ENCODE results near the gene FLOT1. TPM values are rescaled to one million over a fixed set of nuclear protein-coding genes. Genes with fewer than 3 reads are reported as not detected.
A peak's percentile ranks its signal among the peaks of the same experiment; 100 is the strongest.

Gene FLOT1
- total and polyA plus RNA-seq, 9 of the 15 experiments (the other 6 are each of a cell fraction or from before 2014, with no cell fraction given), result 11.7 to 149 (median 118) TPM

- TF ChIP-seq, protein P1, sequence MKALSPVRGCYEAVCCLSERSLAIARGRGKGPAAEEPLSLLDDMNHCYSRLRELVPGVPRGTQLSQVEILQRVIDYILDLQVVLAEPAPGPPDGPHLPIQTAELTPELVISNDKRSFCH (CRISPR knock-in tag; IDR thresholded peaks at IDR 0.05), result no peak
- TF ChIP-seq, protein P1 (tag; IDR thresholded peaks at IDR 0.05), result peak; percentile 58; the same call in 1 of the 2 replicates
- TF ChIP-seq XRCC4 (IDR thresholded peaks at IDR 0.05; ENCODE audit: extremely low read depth, insufficient read depth, insufficient read length) (no peak), FOXP1 (CRISPR knock-in tag; IDR thresholded peaks at IDR 0.05) (no peak), ZNF408 (CRISPR knock-in tag; IDR thresholded peaks at IDR 0.05; ENCODE audit: low read depth) (no peak), TRIM25 (IDR thresholded peaks at IDR 0.05; ENCODE audit: borderline replicate concordance) (peak; percentile 69; the same call in 1 of the 2 replicates), SP2 (IDR thresholded peaks at IDR 0.05; ENCODE audit: extremely low read depth, low read depth, low read length, poor library complexity, severe bottlenecking) (no peak), ZNF282 (CRISPR knock-in tag; IDR thresholded peaks at IDR 0.05) (no peak), MCM3 (IDR thresholded peaks at IDR 0.05) (no peak), NR4A1 (CRISPR knock-in tag; IDR thresholded peaks at IDR 0.05) (no peak), NR4A1 (tag; IDR thresholded peaks at IDR 0.05) (peak; percentile 65; the same call in 1 of the 2 replicates), FOXK2 (conservative IDR thresholded peaks at IDR 0.05 in 1 of 2, IDR thresholded peaks at IDR 0.05 in 1 of 2; ENCODE audit: low read depth in 2 of 2) (no peak), RB1 (IDR thresholded peaks at IDR 0.05; ENCODE audit: low read depth) (no peak), CLOCK (CRISPR knock-in tag; IDR thresholded peaks at IDR 0.05; ENCODE audit: borderline replicate concordance) (no peak), ZNF165 (CRISPR knock-in tag; IDR thresholded peaks at IDR 0.05; ENCODE audit: borderline replicate concordance) (no peak)
- TF ChIP-seq, protein P2, sequence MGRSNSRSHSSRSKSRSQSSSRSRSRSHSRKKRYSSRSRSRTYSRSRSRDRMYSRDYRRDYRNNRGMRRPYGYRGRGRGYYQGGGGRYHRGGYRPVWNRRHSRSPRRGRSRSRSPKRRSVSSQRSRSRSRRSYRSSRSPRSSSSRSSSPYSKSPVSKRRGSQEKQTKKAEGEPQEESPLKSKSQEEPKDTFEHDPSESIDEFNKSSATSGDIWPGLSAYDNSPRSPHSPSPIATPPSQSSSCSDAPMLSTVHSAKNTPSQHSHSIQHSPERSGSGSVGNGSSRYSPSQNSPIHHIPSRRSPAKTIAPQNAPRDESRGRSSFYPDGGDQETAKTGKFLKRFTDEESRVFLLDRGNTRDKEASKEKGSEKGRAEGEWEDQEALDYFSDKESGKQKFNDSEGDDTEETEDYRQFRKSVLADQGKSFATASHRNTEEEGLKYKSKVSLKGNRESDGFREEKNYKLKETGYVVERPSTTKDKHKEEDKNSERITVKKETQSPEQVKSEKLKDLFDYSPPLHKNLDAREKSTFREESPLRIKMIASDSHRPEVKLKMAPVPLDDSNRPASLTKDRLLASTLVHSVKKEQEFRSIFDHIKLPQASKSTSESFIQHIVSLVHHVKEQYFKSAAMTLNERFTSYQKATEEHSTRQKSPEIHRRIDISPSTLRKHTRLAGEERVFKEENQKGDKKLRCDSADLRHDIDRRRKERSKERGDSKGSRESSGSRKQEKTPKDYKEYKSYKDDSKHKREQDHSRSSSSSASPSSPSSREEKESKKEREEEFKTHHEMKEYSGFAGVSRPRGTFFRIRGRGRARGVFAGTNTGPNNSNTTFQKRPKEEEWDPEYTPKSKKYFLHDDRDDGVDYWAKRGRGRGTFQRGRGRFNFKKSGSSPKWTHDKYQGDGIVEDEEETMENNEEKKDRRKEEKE (IDR thresholded peaks at IDR 0.05; ENCODE audit: borderline replicate concordance in 1 of 2, control insufficient read depth in 1 of 2, low read depth in 2 of 2, low read length in 1 of 2), result no peak
- TF ChIP-seq, protein P3, sequence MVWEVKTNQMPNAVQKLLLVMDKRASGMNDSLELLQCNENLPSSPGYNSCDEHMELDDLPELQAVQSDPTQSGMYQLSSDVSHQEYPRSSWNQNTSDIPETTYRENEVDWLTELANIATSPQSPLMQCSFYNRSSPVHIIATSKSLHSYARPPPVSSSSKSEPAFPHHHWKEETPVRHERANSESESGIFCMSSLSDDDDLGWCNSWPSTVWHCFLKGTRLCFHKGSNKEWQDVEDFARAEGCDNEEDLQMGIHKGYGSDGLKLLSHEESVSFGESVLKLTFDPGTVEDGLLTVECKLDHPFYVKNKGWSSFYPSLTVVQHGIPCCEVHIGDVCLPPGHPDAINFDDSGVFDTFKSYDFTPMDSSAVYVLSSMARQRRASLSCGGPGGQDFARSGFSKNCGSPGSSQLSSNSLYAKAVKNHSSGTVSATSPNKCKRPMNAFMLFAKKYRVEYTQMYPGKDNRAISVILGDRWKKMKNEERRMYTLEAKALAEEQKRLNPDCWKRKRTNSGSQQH (CRISPR knock-in tag; IDR thresholded peaks at IDR 0.05), result no peak
- TF ChIP-seq, protein P4, sequence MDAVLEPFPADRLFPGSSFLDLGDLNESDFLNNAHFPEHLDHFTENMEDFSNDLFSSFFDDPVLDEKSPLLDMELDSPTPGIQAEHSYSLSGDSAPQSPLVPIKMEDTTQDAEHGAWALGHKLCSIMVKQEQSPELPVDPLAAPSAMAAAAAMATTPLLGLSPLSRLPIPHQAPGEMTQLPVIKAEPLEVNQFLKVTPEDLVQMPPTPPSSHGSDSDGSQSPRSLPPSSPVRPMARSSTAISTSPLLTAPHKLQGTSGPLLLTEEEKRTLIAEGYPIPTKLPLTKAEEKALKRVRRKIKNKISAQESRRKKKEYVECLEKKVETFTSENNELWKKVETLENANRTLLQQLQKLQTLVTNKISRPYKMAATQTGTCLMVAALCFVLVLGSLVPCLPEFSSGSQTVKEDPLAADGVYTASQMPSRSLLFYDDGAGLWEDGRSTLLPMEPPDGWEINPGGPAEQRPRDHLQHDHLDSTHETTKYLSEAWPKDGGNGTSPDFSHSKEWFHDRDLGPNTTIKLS (IDR thresholded peaks at IDR 0.05; ENCODE audit: borderline replicate concordance, low read depth), result no peak
These were observed 25.7 kb downstream of the FLOT1 start (continued) for GRCh38 chr6:30716879-30717128.
